GM21381 (cell line): ENCODE data around the gene IL5.
"Not testable (repeated sequence)": the region's sequence is repeated elsewhere in the genome, so short reads cannot be mapped to it uniquely, and the experiment has no call there.

Experiments used
- ATAC-seq: cut with Tn5 transposase; IDR thresholded peaks from one replicate; pipeline ENCODE4 v1.9.1; 2021; ENCODE audit warnings: mild to moderate bottlenecking, moderate library complexity; ENCODE audit not compliant: unreplicated experiment

Gene IL5

DNA sequence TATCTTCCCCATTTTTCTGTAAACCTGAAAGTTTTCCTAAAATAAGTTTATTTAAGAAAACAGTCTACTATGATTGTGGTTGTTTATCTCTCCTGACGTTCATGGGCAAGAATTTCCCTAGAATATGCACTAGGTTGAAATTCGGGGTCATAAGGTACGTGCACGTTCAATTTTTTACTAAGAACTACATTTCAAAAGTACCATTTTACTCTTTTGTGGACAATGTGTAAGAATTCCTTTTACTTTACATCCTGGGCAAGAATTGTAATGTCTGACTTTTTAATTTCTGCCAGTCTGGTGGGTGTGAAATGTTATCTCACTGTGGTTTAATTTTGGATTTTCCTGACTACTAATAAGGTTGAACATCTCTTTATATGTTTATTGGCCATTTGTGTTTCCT is 12.4 kb downstream of the IL5 start:
- no peak for ATAC-seq

- no peak for ATAC-seq
These were observed 14.3 kb downstream of the IL5 start for GRCh38 chr5:132528866-132529634.

DNA sequence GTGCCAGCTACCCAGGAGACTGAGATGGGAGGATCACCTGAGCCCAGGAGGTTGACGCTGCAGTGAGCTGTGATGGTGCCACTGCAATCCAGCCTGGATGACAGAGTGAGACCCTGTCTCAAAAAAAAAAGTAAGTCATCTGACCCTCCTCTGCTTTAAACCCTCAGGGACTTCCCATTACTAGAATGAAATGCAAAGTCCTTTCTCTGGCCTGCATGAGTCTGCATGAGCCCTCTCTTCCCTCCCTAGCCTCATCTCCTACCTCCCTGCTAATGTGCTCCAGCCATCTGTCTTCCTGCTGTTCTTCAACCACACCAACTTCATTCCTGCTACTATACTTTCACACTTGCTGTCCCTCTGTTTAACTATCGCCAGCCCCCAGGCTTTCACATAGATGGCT is 15.3 kb downstream of the IL5 start:
- no peak for ATAC-seq

GRCh38 chr5:132526974-132527564 is 16.3 kb downstream of the IL5 start:
- ATAC-seq = no peak

DNA sequence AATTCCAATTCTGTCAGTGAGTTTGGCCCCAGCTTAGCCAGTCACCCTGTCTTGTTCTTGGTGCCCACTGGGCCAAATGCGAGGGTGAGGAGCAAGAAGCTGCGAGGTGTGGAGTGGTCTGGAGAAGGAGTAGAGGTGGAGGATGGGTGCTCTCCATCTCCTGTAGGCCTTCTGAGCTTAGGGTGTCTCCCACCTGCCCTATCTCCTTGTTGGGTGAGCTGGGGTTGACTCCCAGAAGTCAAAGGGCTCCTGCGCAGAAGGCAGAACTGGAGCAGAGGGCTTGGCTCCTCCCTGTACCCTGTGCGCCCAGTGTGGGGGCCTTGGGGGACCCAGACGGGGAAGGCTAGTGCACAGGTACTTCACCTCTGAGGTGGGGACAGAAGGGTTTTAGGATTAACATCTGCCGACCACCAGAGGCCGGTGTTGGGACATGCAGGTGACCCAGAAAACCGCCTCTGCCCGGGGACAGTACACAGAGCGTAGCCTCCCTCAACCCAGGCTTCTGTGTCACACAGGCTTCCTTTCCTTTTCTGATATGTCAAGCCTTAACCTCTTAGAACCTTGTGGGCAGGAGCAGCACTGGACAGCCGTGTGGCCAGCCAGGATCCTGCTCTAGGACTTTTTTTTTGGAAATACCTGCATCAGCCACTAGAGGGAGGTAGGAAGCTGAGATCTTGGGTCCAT is 16.9 kb downstream of the IL5 start:
- ATAC-seq = no peak

DNA sequence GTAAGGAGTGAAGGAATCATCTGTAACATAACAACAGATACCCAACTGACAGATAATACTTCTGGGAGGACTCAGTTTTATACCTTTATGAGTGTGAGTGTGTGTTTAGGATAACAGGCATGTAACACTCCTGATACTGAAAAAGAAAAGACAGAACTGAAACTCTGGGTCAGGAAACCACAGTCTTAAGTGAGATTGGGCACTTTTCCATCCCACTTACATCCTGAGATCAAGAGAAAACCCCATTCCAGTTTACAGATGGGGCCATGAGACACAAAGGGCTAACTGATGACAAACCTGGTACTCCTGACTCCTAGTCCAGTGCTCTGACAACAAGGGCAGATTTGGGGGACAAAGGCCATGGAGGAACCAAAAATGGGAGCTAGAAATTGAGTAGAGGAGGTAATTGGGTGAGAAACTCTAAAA is 18.0 kb downstream of the IL5 start:
- ATAC-seq = peak; percentile 69

- not testable (repeated sequence) for ATAC-seq
These were observed 18.4 kb downstream of the IL5 start for GRCh38 chr5:132524877-132525276.

- not testable (repeated sequence) for ATAC-seq
These were observed 21.3 kb downstream of the IL5 start for GRCh38 chr5:132522067-132522466.

GRCh38 chr5:132513618-132514336 is 29.5 kb downstream of the IL5 start:
- ATAC-seq = not testable (repeated sequence)

DNA sequence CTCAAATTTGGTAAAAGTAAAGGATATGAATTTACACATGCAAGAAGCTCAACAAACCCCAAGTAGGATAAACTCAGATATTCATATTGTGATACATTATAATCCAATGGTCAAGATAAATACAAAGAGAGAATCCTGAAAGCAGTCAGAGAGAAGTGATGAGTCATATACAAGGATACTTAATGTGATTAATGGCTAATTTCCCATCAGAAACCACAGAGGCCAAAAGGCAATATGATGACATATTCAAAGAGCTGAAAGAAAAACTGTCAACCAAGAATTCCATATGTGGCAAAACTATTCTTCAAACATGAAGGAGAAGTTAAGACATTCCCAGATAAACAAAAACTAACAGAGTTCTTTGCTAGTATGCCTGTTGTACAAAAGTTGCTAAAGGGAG is 33.2 kb downstream of the IL5 start:
- no peak for ATAC-seq

- ATAC-seq = no peak
These were observed 37.1 kb downstream of the IL5 start for GRCh38 chr5:132506094-132506692.

DNA sequence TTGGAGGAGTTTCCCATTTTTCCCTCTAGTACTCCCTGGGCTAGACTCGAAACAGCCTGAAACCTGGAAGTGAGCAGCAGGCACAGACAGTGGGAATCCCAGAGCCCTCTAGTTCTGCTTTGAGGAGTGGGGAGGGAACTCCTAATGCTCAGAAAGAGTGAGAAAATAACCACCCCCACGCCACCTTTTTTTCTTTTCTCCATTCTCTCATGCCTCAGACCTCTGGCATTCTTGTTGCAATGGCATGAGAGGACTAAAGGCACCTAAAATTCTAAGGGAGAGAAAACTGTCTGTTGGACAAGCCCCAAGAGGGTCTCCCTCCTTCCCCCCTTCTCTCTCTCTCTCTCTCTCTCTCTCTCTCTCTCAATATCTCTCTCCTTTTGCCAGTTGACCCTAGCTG is 37.7 kb downstream of the IL5 start:
- ATAC-seq = no peak

- no peak for ATAC-seq
These were observed 38.6 kb downstream of the IL5 start for GRCh38 chr5:132504746-132505145.

GRCh38 chr5:132503244-132503643 is 40.1 kb downstream of the IL5 start:
- ATAC-seq = no peak

- ATAC-seq = no peak
These were observed 41.1 kb downstream of the IL5 start for GRCh38 chr5:132501961-132502931.

- no peak for ATAC-seq
These were observed 41.7 kb downstream of the IL5 start for GRCh38 chr5:132501629-132501956.

DNA sequence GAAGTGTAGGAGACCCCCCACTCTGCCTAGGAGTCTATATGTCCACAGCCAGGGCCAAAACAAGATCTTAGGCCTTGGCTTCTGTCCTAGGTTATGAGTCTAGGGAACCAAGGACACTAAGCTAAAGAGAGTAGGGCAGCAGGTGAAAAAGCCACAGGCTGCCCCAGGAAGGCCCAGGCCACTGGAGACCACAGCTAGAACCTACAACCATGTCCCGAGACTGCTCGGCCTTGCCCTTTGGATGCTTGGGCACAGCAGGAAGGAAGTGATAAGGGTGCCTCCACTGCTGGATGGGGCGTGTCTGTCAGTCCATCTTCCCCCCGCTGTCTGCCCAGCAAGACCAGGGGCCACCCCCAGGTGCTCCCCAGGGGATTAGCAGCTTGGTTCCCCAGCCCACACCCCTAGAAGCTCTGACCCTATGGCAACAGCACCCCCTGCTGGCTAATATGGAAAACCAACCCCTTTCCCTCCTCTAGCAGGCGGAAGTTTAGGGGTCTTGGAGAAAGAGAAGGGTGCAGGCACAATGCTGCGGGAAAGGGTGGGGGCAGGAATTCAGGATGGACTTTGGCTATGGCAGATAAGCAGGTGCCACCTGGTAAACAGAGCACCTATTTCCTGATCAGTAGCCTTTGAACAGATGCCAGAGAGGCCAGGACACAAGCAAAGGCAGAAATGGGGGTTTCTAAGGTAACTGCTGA is 42.2 kb downstream of the IL5 start:
- ATAC-seq = no peak

DNA sequence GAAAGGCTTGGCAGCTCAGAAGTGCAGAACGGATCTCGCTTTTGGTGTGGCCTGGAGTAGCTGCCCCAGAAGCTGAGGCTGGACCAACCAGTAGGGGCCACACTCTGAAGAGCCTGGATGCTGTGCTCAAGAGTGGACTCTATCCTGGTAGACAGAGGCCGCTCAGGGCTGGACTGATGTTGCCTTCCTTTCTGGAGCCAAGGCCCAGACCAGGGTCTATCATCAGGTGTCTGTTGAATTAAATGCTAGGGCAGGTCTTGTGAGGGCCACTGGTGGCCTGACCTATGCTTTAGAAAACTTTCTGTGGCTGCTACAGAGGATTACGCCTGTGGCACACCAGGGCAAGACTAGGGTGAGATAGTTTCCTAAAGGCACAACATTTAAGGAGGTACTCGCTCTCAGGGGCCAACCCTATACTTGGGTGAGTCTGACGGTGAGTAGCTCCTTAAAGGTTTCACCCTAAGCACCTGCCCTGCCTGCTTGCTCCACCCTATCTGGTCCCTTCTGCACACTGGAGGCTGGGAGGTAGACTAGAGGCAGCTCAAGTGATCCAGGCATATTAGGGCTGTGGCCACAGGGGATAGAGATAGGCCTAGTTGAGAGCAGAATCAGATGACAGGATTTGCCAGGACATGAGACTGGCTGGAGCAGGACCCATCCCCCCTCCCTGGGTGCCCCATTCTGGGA is 42.9 kb downstream of the IL5 start:
- ATAC-seq = no peak
